Stimulated activated CD4-positive, alpha-beta T cell treated with anti-CD3 and anti-CD28 coated beads, TNF-alpha, amount 100 ng/mL, for 24 hours (primary cell): ENCODE data around the gene HSPE1.
"Not testable (repeated sequence)": the region's sequence is repeated elsewhere in the genome, so short reads cannot be mapped to it uniquely, and the experiment has no call there.

Experiments used
- DNase-seq, 3 experiments: peaks; one replicate each; pipeline ENCODE4 v3.0.0-alpha.2; 2020; ENCODE audit warnings: low read depth in 3 of 3

HSPE1 gene

GRCh38 chr2:197499594-197500502 lies at the start of gene HSPE1, which contains the start of gene HSPD1:
Gene HSPE1 (plus strand): TSS chr2:197500379. CDS start chr2:197500437, 58 bp downstream.
Gene HSPD1 (minus strand): TSS chr2:197499840. CDS start chr2:197498848, 992 bp downstream.
- DNase-seq: peak; percentile 98 to 99 (median 99)

GRCh38 chr2:197450465-197450864 lies 49.7 kb upstream of the HSPE1 start:
- no peak for DNase-seq

DNA sequence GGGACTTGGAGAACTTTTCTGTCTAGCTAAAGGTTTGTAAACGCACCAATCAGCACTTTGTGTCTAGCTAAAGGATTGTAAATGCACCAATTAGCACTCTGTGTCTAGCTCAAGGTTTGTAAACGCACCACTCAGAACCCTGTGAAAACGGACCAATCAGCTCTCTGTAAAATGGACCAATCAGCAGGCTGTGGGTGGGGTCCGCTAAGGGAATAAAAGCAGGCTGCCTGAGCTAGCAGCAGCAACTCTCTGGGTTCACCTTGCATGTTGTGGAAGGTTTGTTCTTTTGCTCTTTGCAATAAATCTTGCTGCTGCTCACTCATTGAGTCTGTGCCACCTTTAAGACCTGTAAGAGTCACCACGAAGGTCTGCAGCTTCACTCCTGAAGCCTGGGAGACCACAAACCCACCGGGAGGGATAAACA lies 49.2 kb upstream of the HSPE1 start:
- DNase-seq: not testable (repeated sequence)

DNA sequence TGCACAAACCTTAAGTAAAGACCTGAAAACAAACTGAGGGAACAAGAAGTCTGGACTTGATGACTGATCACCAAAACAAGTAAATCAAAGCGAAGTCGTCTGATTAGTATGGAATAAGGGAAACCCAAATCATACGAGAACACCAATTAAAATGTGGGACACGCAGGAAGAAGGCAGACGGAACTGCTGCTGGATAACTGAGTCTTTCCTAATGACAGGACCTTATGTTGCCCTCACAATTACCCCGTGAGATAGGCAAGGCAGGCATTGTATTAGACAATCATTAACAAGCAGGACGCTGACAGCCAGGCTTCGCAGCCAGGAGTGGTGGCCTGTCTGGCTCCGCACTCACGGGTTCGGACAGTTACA lies 47.4 kb upstream of the HSPE1 start:
- no peak for DNase-seq

DNA sequence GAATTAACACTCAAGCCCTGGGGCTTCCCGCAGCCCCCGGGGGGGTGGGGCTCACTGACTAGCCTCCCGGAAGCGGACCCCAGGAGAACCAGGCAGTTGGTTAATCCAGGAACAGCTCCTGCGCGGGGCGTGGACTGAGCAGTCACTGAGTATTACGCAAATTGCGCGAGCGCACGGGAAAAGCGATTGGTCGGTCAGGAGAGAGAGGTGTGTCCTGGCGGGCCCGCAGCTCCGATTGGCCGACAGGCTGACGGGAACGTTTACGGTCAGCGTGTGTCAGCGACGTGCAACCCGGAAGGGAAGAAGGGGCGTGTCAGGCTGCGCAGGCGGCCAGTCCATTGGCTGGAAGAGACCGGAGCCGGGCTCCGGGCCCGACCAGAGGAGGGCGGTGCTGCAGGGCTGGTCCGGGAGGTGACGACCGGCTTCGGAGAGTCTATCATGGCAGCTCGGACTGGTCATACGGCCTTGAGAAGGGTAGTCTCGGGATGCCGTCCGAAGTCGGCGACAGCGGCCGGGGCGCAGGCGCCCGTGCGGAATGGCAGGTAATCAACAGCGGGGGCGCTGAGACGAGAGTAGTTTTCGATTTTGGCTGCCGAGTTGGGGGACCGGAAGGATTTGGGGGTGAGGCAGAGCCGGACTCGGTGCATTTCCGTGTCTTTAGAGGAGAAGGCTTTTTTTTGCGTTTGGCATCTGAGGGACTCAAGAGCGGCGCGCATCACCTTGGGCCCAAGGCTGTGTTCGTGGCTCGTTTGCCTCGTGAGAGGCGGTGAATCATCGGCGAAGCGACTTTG lies 46.9 kb upstream of the HSPE1 start, which contains the start of gene COQ10B:
Gene COQ10B, plus strand, starts transcription at position 430 of the 791 bp plus-strand sequence. Its CDS starts 9 bp downstream, at position 439.
- DNase-seq: peak; percentile 91 to 98 (median 94)

DNA sequence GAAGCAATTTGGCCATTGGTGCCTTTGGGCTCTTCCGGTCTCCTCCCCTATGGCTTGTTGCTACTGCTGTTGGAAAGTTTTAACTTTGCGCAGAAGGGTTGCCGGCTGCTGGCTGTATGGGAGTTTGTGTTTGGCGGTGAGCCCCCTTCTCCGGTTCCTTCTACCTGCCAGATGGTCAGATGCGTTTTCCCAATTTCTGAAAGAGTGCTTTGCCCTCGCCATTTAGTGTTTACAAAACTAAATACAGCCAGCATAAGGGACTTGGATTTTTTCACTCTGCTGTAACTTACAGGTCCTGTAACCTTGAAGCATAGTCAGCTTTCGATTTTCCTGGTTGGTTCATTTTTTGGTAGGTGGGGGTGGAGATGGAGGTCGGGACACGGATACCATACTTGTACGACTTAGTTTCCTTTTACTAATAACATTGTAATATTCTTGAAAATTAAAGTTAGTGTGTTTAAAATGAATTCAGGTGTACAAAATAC lies 46.2 kb upstream of the HSPE1 start:
- DNase-seq: no peak

- no peak for DNase-seq
Measured at GRCh38 chr2:197454923-197455322, 45.3 kb upstream of the HSPE1 start.

DNA sequence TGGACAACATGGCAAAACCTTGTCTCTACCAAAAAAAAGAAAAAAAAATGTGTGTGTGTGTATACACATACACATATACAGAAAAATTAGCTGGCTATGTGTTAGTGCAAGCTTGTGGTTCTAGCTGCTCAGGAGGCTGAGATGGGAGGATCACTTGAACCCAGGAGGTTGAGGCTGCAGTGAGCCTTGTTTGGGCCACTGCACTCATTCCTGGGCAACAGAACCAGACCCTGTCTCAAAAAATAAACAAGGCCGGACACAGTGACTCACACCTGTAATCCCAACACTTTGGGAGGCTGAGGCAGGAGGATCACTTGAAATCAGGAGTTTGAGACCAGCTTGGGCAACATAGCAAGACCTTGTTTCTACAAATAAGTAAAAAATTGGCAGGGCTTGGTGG lies 44.8 kb upstream of the HSPE1 start:
- no peak for DNase-seq

GRCh38 chr2:197460649-197461048 lies 39.5 kb upstream of the HSPE1 start:
- DNase-seq: no peak

- no peak for DNase-seq
Measured at GRCh38 chr2:197461057-197461456, 39.1 kb upstream of the HSPE1 start.

- no peak for DNase-seq
Measured at GRCh38 chr2:197464175-197464574, 36.0 kb upstream of the HSPE1 start.

DNA sequence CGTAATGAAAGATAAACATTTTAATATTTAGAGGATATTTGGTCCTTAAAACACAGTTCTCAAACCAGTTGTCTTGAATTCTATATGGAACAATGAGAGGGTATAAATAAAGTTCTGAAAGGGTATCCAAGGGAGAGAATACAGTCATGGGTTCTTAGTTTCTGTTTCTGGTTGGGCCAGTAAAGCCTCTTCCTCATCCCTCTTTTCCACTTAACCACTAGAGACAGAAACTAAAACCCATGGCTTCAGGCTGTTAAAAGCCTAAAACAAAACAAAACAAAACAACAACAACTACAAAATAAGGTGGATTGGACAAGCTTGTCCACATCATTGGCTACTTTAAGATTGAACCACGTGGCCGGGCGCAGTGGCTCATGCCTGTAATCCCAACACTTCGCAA lies 28.0 kb upstream of the HSPE1 start:
- DNase-seq: no peak

DNA sequence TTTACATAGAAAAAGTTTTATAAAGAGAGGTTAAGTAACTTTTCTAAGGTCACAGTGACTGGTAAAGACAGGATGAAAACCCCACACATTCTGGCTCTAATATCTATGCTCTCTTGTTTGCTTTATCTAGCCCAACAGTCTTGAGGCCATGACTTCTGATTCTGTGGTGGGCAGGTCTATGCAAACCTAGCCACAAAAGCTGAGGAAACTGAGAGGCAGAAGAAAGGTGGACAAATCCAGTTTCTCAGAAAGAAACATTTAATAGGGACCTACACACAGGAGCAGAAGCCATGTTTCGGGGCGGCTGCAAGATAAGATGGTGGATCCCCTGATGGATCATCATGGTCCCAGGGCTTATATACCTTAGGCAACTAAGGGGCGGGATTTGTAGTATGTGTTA lies 22.4 kb upstream of the HSPE1 start:
- DNase-seq: no peak

DNA sequence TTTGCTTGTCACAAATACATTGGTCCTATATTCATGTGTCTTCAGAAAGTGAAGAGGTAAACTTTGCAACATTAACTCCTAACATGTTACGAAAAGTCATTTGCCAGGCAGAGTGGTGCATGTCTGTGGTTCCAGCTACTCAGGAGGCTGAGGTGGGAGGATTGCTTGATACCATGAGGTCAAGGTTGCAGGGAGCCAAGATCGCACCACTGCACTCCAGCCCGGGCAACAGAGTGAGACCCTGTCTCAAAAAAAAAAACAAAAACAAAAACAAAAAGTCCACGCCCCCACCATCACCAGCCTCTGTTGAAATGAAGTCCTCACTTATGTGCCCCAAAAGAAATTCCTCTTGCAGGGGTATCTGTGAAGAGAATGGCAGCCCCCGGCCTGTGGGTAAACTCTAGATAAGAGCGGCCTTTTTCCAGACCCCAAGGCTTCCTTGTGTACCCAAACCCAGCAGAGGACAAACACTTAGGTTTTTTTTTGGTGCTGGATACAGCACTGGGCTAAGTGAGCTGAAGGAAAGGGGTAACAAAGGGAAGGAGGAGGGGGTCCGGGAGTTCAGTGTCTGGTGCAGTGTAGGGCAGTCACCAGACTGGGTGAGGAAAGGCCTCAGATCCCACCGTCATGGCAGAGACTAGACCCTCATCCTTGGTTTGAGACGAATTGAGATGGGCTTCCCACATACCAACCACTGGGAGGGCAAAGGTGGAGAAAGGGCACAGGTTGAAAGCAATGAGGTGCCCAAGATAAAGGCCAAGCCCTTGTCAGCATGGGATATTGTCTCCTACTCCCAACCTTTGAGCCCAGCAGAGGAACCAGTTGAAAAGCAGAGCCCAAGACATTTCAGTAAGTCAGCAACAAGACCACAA lies 19.8 kb upstream of the HSPE1 start:
- DNase-seq: no peak

- DNase-seq: not testable (repeated sequence)
Measured at GRCh38 chr2:197484248-197484647, 15.9 kb upstream of the HSPE1 start.

GRCh38 chr2:197486175-197486574 lies 14.0 kb upstream of the HSPE1 start:
- no peak for DNase-seq

- DNase-seq: no peak
Measured at GRCh38 chr2:197487385-197487784, 12.8 kb upstream of the HSPE1 start.

GRCh38 chr2:197495433-197496134 lies 4.6 kb upstream of the HSPE1 start:
- no peak for DNase-seq

GRCh38 chr2:197496695-197497094 lies 3.5 kb upstream of the HSPE1 start:
- no peak for DNase-seq

GRCh38 chr2:197497326-197497725 lies 2.9 kb upstream of the HSPE1 start:
- no peak for DNase-seq
